NT2/D1 (cell line): ENCODE measurements around the gene DNAJB13.

Source experiments
- SUZ12 ChIP-seq: IDR thresholded peaks from 2 replicates; pipeline ENCODE4 v1.6.1; 2011; ENCODE audit not compliant: insufficient read length, insufficient read depth; ENCODE audit errors: extremely low read depth
- YY1 ChIP-seq: IDR thresholded peaks from 2 replicates; pipeline ENCODE4 v1.6.1; 2011; ENCODE audit not compliant: insufficient read length, insufficient read depth

- TF ChIP-seq YY1 (no peak), SUZ12 (no peak)
Observed at GRCh38 chr11:73965764-73966121, 14.9 kb downstream of the DNAJB13 start.
